DND-41 (cell line): ENCODE results near the gene FOXL1.

Experiments
- ATAC-seq: fragments of 200-7000 bp; cut with Tn5 transposase; 3 replicates; pipeline ENCODE4 v1.9.1; 2021; ENCODE audit warnings: low read depth; ENCODE audit not compliant: insufficient read depth
- DNase-seq: peaks from one replicate; pipeline ENCODE4 v3.0.0-alpha.2; 2020
- H2AFZ ChIP-seq: 2 replicates; pipeline ENCODE4 v1.6.0; 2012; ENCODE audit warnings: low read depth, low read length
- H3K27ac ChIP-seq: 2 replicates; pipeline ENCODE4 v1.5.1; 2012; ENCODE audit warnings: low read length, inconsistent platforms
- H3K27me3 ChIP-seq: fragments of 200-600 bp; sonication (generic); 2 replicates; pipeline ENCODE4 v1.6.0; 2012; ENCODE audit warnings: low read length, mild to moderate bottlenecking, inconsistent platforms; ENCODE audit not compliant: insufficient read depth, poor library complexity
- H3K36me3 ChIP-seq: 2 replicates; pipeline ENCODE4 v1.5.1; 2012; ENCODE audit warnings: low read length, inconsistent platforms; ENCODE audit not compliant: insufficient read depth
- H3K4me1 ChIP-seq: 2 replicates; pipeline ENCODE4 v1.5.1; 2012; ENCODE audit warnings: mild to moderate bottlenecking, low read length; ENCODE audit not compliant: insufficient read depth
- H3K4me2 ChIP-seq: 2 replicates; pipeline ENCODE4 v1.6.0; 2012; ENCODE audit warnings: mild to moderate bottlenecking, moderate library complexity, low read length, inconsistent platforms; ENCODE audit not compliant: insufficient read depth
- H3K4me3 ChIP-seq, 2 experiments: fragments of 200-600 bp in 1 of 2; shearing (Covaris generic) in 1 of 2; 2 replicates each; pipeline ENCODE4 v1.5.1; 2012 to 2016; ENCODE audit warnings: inconsistent platforms in 2 of 2, low read length in 2 of 2, mild to moderate bottlenecking in 2 of 2, low read depth in 1 of 2, moderate library complexity in 1 of 2
- H3K79me2 ChIP-seq: 2 replicates; pipeline ENCODE4 v1.6.0; 2012; ENCODE audit warnings: low read length, inconsistent platforms; ENCODE audit not compliant: insufficient read depth
- H3K9ac ChIP-seq: 2 replicates; pipeline ENCODE4 v1.6.0; 2012; ENCODE audit warnings: low read depth, mild to moderate bottlenecking, inconsistent platforms, low read length, moderate library complexity
- H3K9me3 ChIP-seq: 2 replicates; pipeline ENCODE4 v1.5.1; 2012; ENCODE audit warnings: low read length, moderate library complexity, mild to moderate bottlenecking, inconsistent platforms; ENCODE audit not compliant: insufficient read depth, severe bottlenecking
- H4K20me1 ChIP-seq: 2 replicates; pipeline ENCODE4 v1.6.0; 2012; ENCODE audit warnings: low read length; ENCODE audit not compliant: insufficient read depth
- EZH2 ChIP-seq: IDR thresholded peaks from 3 replicates; pipeline ENCODE4 v1.6.1; 2012; ENCODE audit warnings: borderline replicate concordance, low read depth, mild to moderate bottlenecking, moderate library complexity, low read length, inconsistent platforms; ENCODE audit not compliant: severe bottlenecking
- TF ChIP-seq, protein P1 (sequence below): IDR thresholded peaks from 2 replicates; pipeline ENCODE4 v1.5.1; 2012; ENCODE audit warnings: borderline replicate concordance, low read length, moderate library complexity, mild to moderate bottlenecking; ENCODE audit not compliant: poor library complexity, severe bottlenecking; ENCODE audit errors: extremely low read depth

The FOXL1 gene

DNA sequence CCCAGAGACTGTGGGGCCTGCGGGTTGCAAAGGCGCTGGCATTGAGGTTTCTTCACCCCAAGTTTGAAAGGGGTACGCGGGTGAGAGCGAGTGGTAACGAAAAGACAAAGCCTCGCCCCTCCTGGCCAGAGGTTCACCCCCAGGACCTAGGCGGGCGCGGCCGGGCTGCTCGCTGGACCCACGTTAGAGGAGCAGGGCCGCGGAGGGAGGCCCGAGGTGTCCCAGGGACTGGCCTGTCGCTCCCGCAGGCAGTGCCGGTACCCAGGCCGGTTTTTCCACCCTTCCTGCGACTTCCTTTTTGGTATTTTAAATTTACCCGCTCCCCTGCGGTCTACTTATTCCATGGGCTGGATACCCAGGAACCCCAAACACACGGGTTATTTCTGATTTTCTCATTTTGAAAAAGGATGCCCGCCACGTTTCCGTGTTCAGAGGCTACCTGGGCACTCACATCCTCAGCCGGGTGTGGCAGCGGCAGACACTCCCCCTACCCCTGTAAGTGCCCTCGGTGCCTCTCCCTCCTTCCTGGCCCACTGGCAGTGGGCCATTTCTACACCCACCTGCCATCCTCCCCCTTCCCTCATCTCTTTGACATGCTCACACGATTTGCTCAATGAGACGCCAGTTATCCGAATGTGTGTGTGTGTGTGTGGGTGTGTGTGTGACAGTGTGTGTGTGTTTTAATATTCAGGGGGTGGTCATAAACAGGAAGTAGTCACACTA lies 1.6 kb upstream of the FOXL1 start:
- no peaks in the 10 kb centered on the region for H3K36me3 ChIP-seq
- no peaks in the 10 kb centered on the region for H3K79me2 ChIP-seq
- TF ChIP-seq, protein P1, sequence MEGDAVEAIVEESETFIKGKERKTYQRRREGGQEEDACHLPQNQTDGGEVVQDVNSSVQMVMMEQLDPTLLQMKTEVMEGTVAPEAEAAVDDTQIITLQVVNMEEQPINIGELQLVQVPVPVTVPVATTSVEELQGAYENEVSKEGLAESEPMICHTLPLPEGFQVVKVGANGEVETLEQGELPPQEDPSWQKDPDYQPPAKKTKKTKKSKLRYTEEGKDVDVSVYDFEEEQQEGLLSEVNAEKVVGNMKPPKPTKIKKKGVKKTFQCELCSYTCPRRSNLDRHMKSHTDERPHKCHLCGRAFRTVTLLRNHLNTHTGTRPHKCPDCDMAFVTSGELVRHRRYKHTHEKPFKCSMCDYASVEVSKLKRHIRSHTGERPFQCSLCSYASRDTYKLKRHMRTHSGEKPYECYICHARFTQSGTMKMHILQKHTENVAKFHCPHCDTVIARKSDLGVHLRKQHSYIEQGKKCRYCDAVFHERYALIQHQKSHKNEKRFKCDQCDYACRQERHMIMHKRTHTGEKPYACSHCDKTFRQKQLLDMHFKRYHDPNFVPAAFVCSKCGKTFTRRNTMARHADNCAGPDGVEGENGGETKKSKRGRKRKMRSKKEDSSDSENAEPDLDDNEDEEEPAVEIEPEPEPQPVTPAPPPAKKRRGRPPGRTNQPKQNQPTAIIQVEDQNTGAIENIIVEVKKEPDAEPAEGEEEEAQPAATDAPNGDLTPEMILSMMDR, result no peak
- no peak for TF ChIP-seq EZH2
- ATAC-seq (no peak), DNase-seq (no peak)
- no peak overlapping the region for H2AFZ ChIP-seq
- H3K27me3 ChIP-seq, result no peaks in the 10 kb centered on the region
- H3K9ac ChIP-seq, result no peak overlapping the region
- no peaks in the 10 kb centered on the region for H3K9me3 ChIP-seq
- H3K27ac ChIP-seq, result no peak overlapping the region
- no peak overlapping the region for H3K4me2 ChIP-seq
- no peaks in the 10 kb centered on the region for H3K4me1 ChIP-seq
- H4K20me1 ChIP-seq, result no peaks in the 10 kb centered on the region
- H3K4me3 ChIP-seq, result no peak overlapping the region

DNA sequence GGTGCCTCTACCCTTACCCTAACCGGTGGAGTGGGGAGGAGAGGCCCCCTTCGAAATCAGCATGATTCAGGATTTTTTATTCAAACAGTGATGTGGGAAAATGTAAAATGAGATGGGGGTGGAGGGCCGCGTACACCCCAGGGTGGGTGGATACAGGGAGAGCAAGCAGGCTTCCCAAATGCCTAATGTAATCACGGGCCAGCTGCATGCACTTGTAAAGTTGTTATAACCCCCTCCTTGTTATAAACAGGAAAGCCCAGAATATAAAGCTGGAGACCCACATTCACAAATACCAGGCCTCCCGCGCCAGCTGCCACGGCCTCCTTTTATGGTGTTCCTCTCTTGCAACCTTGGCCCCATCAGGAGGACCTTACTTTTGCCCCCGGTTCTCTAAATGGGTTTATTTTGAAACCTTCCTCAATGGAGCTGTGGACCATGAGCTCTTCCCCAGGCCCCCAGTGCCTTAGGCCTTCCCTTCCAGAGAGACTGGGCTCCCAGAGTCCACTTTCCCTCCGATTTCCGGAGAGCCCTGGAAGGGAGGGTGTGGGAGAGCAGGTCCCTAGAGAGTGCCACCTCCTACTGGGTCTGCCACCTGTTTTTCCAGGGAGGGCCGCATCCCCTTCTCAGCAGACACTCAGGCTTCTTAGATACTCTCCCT lies 906 bp upstream of the FOXL1 start:
- TF ChIP-seq EZH2, result no peak
- TF ChIP-seq, protein P1, result no peak
- Histone ChIP-seq H3K27me3 (no peaks in the 10 kb centered on the region), H3K4me3 (no peak overlapping the region), H3K9ac (no peak overlapping the region), H3K27ac (no peak overlapping the region), H4K20me1 (no peaks in the 10 kb centered on the region), H2AFZ (no peak overlapping the region), H3K4me1 (no peaks in the 10 kb centered on the region), H3K9me3 (no peaks in the 10 kb centered on the region), H3K36me3 (no peaks in the 10 kb centered on the region), H3K79me2 (no peaks in the 10 kb centered on the region), H3K4me2 (no peak overlapping the region)
- ATAC-seq (no peak), DNase-seq (no peak)

GRCh38 chr16:86578611-86579267 lies 390 bp downstream of the FOXL1 start:
- H3K4me3 ChIP-seq, result no peak overlapping the region
- no peak overlapping the region for H3K27ac ChIP-seq
- H3K9me3 ChIP-seq, result no peaks in the 10 kb centered on the region
- H4K20me1 ChIP-seq, result no peaks in the 10 kb centered on the region
- no peak overlapping the region for H3K4me2 ChIP-seq
- H3K27me3 ChIP-seq, result no peaks in the 10 kb centered on the region
- no peaks in the 10 kb centered on the region for H3K79me2 ChIP-seq
- no peak for DNase-seq
- no peaks in the 10 kb centered on the region for H3K4me1 ChIP-seq
- ATAC-seq, result no peak
- TF ChIP-seq, protein P1, result no peak
- TF ChIP-seq EZH2, result no peak
- no peaks in the 10 kb centered on the region for H3K36me3 ChIP-seq
- H2AFZ ChIP-seq, result no peak overlapping the region
- H3K9ac ChIP-seq, result no peak overlapping the region
